Testis (tissue), 2 donors: ENCODE data around the gene CTBP2.

ENCODE experiments used
- POLR2A ChIP-seq: fragments of 450-650 bp; IDR thresholded peaks from one replicate; pipeline ENCODE4 v1.6.1; 2017; ENCODE audit warnings: antibody characterized with exemption, mild to moderate bottlenecking, moderate library complexity
- TF ChIP-seq, protein P1 (sequence below), 3 experiments: fragments of 450-650 bp in 2 of 3; fragments of 200-600 bp in 1 of 3; sonication (generic) in 1 of 3; IDR thresholded peaks; one replicate each; pipeline ENCODE4 v1.5.1; 2016 to 2019; ENCODE audit warnings: antibody characterized with exemption in 3 of 3, mild to moderate bottlenecking in 2 of 3, moderate library complexity in 1 of 3

DNA sequence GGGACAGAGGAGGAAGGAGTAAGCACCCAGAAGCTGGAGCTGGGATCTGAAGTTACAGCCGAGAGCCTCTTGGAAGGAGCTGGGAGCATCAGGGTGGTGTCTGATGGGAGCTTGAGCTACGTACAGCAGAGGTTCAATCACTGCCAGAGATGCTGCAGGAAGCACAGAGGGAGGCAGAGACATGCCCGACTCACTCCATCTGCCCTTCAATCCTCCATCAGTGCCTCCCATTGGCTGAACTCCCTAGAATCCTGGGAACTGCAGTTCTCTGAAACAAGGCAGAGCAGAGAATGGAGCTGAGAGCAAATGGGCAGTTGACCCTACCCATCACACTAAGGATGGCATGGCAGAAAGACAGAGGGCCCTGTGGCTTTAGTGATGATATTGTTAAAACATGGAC lies 40.0 kb upstream of the CTBP2 start:
- TF ChIP-seq, protein P1, sequence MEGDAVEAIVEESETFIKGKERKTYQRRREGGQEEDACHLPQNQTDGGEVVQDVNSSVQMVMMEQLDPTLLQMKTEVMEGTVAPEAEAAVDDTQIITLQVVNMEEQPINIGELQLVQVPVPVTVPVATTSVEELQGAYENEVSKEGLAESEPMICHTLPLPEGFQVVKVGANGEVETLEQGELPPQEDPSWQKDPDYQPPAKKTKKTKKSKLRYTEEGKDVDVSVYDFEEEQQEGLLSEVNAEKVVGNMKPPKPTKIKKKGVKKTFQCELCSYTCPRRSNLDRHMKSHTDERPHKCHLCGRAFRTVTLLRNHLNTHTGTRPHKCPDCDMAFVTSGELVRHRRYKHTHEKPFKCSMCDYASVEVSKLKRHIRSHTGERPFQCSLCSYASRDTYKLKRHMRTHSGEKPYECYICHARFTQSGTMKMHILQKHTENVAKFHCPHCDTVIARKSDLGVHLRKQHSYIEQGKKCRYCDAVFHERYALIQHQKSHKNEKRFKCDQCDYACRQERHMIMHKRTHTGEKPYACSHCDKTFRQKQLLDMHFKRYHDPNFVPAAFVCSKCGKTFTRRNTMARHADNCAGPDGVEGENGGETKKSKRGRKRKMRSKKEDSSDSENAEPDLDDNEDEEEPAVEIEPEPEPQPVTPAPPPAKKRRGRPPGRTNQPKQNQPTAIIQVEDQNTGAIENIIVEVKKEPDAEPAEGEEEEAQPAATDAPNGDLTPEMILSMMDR (IDR thresholded peaks at IDR 0.05): no peak
- TF ChIP-seq POLR2A: no peak
